Fibroblast of lung (primary cell): ENCODE data around the gene MTRR. TPM values are rescaled to one million over a fixed set of nuclear protein-coding genes. Genes with fewer than 3 reads are reported as not detected.
A peak's percentile ranks its signal among the peaks of the same experiment; 100 is the strongest.

Experiments
- DNase-seq, 2 donors: peaks; one replicate each; pipeline versions ENCODE4 v3.0.0 to v3.0.0-alpha.2; 2010; ENCODE audit warnings: low read depth in 2 of 2
- H2AFZ ChIP-seq: 2 replicates; pipeline ENCODE4 v1.5.1; 2012; ENCODE audit warnings: low read length, control low read depth, inconsistent platforms
- H3K27ac ChIP-seq: 2 replicates; pipeline ENCODE4 v1.5.1; 2011; ENCODE audit warnings: low read length, control low read depth; ENCODE audit not compliant: insufficient read depth
- H3K27me3 ChIP-seq: 2 replicates; pipeline ENCODE4 v1.5.1; 2011; ENCODE audit warnings: mild to moderate bottlenecking, low read length; ENCODE audit not compliant: control insufficient read depth, insufficient read depth
- H3K36me3 ChIP-seq: 2 replicates; pipeline ENCODE4 v1.5.1; 2011; ENCODE audit warnings: low read length; ENCODE audit not compliant: control insufficient read depth, insufficient read depth
- H3K4me1 ChIP-seq: 2 replicates; pipeline ENCODE4 v1.5.1; 2011; ENCODE audit warnings: low read length; ENCODE audit not compliant: control insufficient read depth, insufficient read depth; ENCODE audit errors: extremely low read depth
- H3K4me2 ChIP-seq: 2 replicates; pipeline ENCODE4 v1.5.1; 2011; ENCODE audit warnings: low read length, control low read depth; ENCODE audit not compliant: insufficient read depth; ENCODE audit errors: extremely low read depth
- H3K4me3 ChIP-seq, 4 experiments: fragments of 200-600 bp in 1 of 4; sonication (generic) in 1 of 4; replicated peaks in 1 of 4; 2 replicates each; pipeline ENCODE4 v1.5.1; 2011 to 2016; ENCODE audit warnings: low read length in 4 of 4, low read depth in 3 of 4, mild to moderate bottlenecking in 3 of 4, control low read depth in 2 of 4, inconsistent platforms in 1 of 4, mixed read lengths in 1 of 4; ENCODE audit not compliant: insufficient read depth in 1 of 4; ENCODE audit errors: control extremely low read depth in 1 of 4
- H3K79me2 ChIP-seq: 2 replicates; pipeline ENCODE4 v1.5.1; 2012; ENCODE audit warnings: mild to moderate bottlenecking, low read length, inconsistent platforms; ENCODE audit not compliant: control insufficient read depth, insufficient read depth
- H3K9ac ChIP-seq: 2 replicates; pipeline ENCODE4 v1.5.1; 2011; ENCODE audit warnings: mild to moderate bottlenecking, low read length, control low read depth; ENCODE audit not compliant: insufficient read depth
- H3K9me3 ChIP-seq: 2 replicates; pipeline ENCODE4 v1.5.1; 2012; ENCODE audit warnings: low read depth, low read length; ENCODE audit not compliant: control insufficient read depth, insufficient read depth
- H4K20me1 ChIP-seq: 2 replicates; pipeline ENCODE4 v1.5.1; 2011; ENCODE audit warnings: low read length; ENCODE audit not compliant: control insufficient read depth, insufficient read depth; ENCODE audit errors: extremely low read depth
- EZH2 ChIP-seq: IDR thresholded peaks from 2 replicates; pipeline ENCODE4 v1.5.1; 2012; ENCODE audit warnings: low read length, control low read depth, mild to moderate bottlenecking; ENCODE audit errors: missing control alignments
- polyA plus RNA-seq, 2 donors: library from polyadenylated mRNA; depleted of rRNA in 1 of 2; stranded (reverse) in 1 of 2; unstranded in 1 of 2; fragments of >200 nt; gene quantifications; 2 replicates each; pipeline ENCODE4 v1.2.1, GENCODE V29; 2011 to 2012; ENCODE audit warnings: missing spikeins in 1 of 2
- total RNA-seq: library from RNA; depleted of rRNA; stranded (reverse); fragments of >200 nt; gene quantifications from 2 replicates; pipeline ENCODE4 v1.2.1, GENCODE V29; 2014
- TF ChIP-seq, protein P1 (sequence below), 2 donors: IDR thresholded peaks in 1 of 2; conservative IDR thresholded peaks in 1 of 2; 1 replicate in 1 of 2; 2 replicates in 1 of 2; pipeline ENCODE4 v1.5.1; 2011 to 2012; ENCODE audit warnings: low read length in 2 of 2, control low read depth in 1 of 2, inconsistent platforms in 1 of 2, low read depth in 1 of 2, mild to moderate bottlenecking in 1 of 2

Gene MTRR
- total and polyA plus RNA-seq, 2 donors (not counting 1 experiment from before 2014, with no cell fraction given): 19.0 to 45.1 TPM

DNA sequence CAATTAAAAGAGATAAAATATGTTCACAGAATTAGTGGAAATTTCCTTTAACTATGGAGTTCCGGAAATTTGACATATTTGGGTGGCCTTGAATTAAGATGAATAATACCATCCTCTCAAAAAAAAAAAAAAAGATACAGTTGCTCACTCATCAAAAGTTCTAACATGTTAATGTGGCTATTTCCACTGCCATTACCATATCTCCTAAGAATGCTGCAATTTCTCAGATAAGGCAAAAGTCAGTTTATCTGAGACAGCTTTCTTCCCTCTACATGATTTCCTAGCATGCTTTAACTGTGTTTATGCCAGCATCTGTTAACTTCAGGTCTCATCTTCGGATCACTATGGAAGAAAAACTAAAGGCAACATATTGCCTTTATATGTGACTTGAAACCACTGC lies 2.8 kb upstream of the MTRR start:
- no peaks in the 10 kb centered on the region for H3K27me3 ChIP-seq
- no peaks in the 10 kb centered on the region for H3K9me3 ChIP-seq
- H3K27ac ChIP-seq: no peak overlapping the region
- H3K9ac ChIP-seq: no peak overlapping the region
- no peaks in the 10 kb centered on the region for H4K20me1 ChIP-seq
- DNase-seq: no peak
- H3K4me2 ChIP-seq: no peak overlapping the region
- peaks cover 5% of the 10 kb centered on the region for H3K36me3 ChIP-seq
- no peak overlapping the region for H2AFZ ChIP-seq
- no peak overlapping the region for H3K4me3 ChIP-seq
- H3K4me1 ChIP-seq: peaks cover 2% of the 10 kb centered on the region
- TF ChIP-seq, protein P1, sequence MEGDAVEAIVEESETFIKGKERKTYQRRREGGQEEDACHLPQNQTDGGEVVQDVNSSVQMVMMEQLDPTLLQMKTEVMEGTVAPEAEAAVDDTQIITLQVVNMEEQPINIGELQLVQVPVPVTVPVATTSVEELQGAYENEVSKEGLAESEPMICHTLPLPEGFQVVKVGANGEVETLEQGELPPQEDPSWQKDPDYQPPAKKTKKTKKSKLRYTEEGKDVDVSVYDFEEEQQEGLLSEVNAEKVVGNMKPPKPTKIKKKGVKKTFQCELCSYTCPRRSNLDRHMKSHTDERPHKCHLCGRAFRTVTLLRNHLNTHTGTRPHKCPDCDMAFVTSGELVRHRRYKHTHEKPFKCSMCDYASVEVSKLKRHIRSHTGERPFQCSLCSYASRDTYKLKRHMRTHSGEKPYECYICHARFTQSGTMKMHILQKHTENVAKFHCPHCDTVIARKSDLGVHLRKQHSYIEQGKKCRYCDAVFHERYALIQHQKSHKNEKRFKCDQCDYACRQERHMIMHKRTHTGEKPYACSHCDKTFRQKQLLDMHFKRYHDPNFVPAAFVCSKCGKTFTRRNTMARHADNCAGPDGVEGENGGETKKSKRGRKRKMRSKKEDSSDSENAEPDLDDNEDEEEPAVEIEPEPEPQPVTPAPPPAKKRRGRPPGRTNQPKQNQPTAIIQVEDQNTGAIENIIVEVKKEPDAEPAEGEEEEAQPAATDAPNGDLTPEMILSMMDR (conservative IDR thresholded peaks at IDR 0.05 in 1 of 2, IDR thresholded peaks at IDR 0.05 in 1 of 2; ENCODE audit: low read depth in 1 of 2, low read length in 2 of 2): no peak
- no peak for TF ChIP-seq EZH2
- peaks cover 37% of the 10 kb centered on the region for H3K79me2 ChIP-seq

DNA sequence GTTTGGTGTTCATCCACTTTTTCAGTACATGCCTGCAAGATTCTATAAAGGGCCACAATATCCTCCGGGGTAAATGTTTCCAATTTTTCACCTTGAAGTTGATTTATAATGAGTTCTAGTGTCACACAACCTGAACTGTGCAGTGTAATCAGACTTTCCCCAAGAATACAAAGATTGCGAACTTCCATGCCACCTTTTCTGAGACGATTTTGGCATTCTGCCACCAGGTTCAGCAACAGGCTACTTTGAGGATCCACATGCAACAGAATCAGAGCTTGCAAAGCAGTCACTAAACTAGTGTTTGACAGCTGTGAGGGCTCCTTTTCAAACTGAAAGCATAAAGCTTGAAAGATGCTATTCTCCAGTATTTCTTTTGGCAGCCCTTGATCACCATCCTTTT lies 1.7 kb upstream of the MTRR start:
- TF ChIP-seq EZH2: no peak
- TF ChIP-seq, protein P1 (conservative IDR thresholded peaks at IDR 0.05 in 1 of 2, IDR thresholded peaks at IDR 0.05 in 1 of 2; ENCODE audit: low read depth in 1 of 2, low read length in 2 of 2): no peak
- peak overlapping the region; percentile 96 for H3K4me2 ChIP-seq

DNA sequence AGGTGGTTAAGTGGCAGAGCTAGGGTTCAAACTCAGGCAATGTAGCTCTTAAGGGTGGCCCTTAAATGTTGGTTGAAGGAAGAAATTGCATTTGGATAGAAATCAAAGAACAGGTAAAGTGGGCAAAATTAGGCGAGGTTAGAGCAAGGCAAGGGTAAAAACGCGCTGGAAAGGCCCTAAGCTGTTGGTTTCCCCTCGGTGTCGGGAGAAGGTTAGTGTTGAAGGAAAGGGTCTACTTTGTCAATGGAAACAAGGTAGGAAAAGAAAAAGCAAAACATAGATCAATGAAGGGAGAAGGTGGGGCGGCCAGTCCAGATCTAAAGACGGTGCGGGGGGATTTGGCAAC lies 548 bp upstream of the MTRR start:
- Histone ChIP-seq H2AFZ (peak overlapping the region; percentile 80), H3K36me3 (peaks cover 1% of the 10 kb centered on the region), H3K27me3 (no peaks in the 10 kb centered on the region), H3K4me2 (peak overlapping the region; percentile 96), H3K4me3 (peak overlapping the region; percentile 68 to 96 (median 86)), H3K27ac (peak overlapping the region; percentile 75), H3K79me2 (peaks cover 58% of the 10 kb centered on the region), H3K4me1 (peaks cover 2% of the 10 kb centered on the region), H3K9me3 (no peaks in the 10 kb centered on the region), H4K20me1 (no peaks in the 10 kb centered on the region), H3K9ac (peak overlapping the region; percentile 77)
- TF ChIP-seq, protein P1 (conservative IDR thresholded peaks at IDR 0.05 in 1 of 2, IDR thresholded peaks at IDR 0.05 in 1 of 2; ENCODE audit: low read depth in 1 of 2, low read length in 2 of 2): no peak
- no peak for TF ChIP-seq EZH2
- DNase-seq: no peak

More for the DNA sequence above, 1.7 kb upstream of the MTRR start:
- peaks cover 1% of the 10 kb centered on the region for H3K36me3 ChIP-seq
- H3K9me3 ChIP-seq: no peaks in the 10 kb centered on the region
- peaks cover 2% of the 10 kb centered on the region for H3K4me1 ChIP-seq
- no peaks in the 10 kb centered on the region for H4K20me1 ChIP-seq
- DNase-seq: no peak
- H3K9ac ChIP-seq: no peak overlapping the region
- no peak overlapping the region for H3K27ac ChIP-seq
- peaks cover 47% of the 10 kb centered on the region for H3K79me2 ChIP-seq
- no peaks in the 10 kb centered on the region for H3K27me3 ChIP-seq
- H2AFZ ChIP-seq: no peak overlapping the region
- no peak overlapping the region for H3K4me3 ChIP-seq
